ENCODE results near the gene SMAD3. TPM values are rescaled to one million over a fixed set of nuclear protein-coding genes. Genes with fewer than 3 reads are reported as not detected.

The SMAD3 gene
- total and polyA plus RNA-seq, 2 of the 8 experiments (the other 6 are each of a cell fraction or from before 2014, with no cell fraction given): 10.1 to 12.4 TPM

- Histone ChIP-seq H3K14ac (ENCODE audit: insufficient read length) (no peak overlapping the region), H2BK20ac (ENCODE audit: low read length) (no peak overlapping the region), H4K8ac (ENCODE audit: extremely low read depth, insufficient read depth, low read length) (peak overlapping the region; percentile 45; the same call in 1 of the 2 replicates), H2AK5ac (ENCODE audit: low read depth, low read length) (no peak overlapping the region), H3K27ac (ENCODE audit: low read depth, low read length) (no peak overlapping the region), H4K5ac (ENCODE audit: insufficient read length, low read depth, low read length) (no peak overlapping the region), H4K20me1 (replicated peaks in 1 of 2; ENCODE audit: control insufficient read depth in 1 of 2, insufficient read depth in 2 of 2, low read length in 2 of 2) (no peaks in the 10 kb centered on the region), H3K4me2 (ENCODE audit: insufficient read depth in 1 of 2, low read depth in 2 of 2, low read length in 2 of 2) (no peak overlapping the region; a peak in 2 of 4 replicates), H4K91ac (replicated peaks; ENCODE audit: insufficient read length, low read length) (no peak overlapping the region), H3K23ac (ENCODE audit: insufficient read length) (no peak overlapping the region), H3K56ac (replicated peaks; ENCODE audit: insufficient read length, low read depth, low read length) (no peak overlapping the region), H3K79me1 (ENCODE audit: low read depth, low read length) (peaks cover 7% of the 10 kb centered on the region), H2AFZ (ENCODE audit: low read length) (no peak overlapping the region), H3K4me3 (ENCODE audit: extremely low read depth in 1 of 4, insufficient read depth in 2 of 4, low read depth in 3 of 4, low read length in 4 of 4) (no peak overlapping the region), H3K4ac (replicated peaks; ENCODE audit: insufficient read length, low read depth, low read length) (no peak overlapping the region), H2BK5ac (ENCODE audit: low read depth, low read length) (peak overlapping the region; percentile 19; the same call in 1 of the 2 replicates), H3K27me3 (replicated peaks in 1 of 4; ENCODE audit: control insufficient read depth in 3 of 4, extremely low read depth in 1 of 4, insufficient read depth in 3 of 4, low read length in 3 of 4) (peaks cover 0 to 2% (median 0%) of the 10 kb centered on the region in 4 experiments; a peak in 1 of 7 replicates), H3K9ac (replicated peaks in 1 of 4; ENCODE audit: extremely low read depth in 1 of 4, low read depth in 3 of 4, low read length in 3 of 4) (no peak overlapping the region), H2BK15ac (ENCODE audit: low read length) (0 out of 2 replicates have a peak overlapping the region, but pooled peaks have one; percentile 29), H3K18ac (ENCODE audit: extremely low read depth, low read length) (peak overlapping the region; percentile 48; the same call in 1 of the 2 replicates), H2BK12ac (ENCODE audit: low read depth, low read length) (peak overlapping the region; percentile 94; the same call in 1 of the 2 replicates), H3K79me2 (ENCODE audit: control insufficient read depth in 1 of 2, insufficient read depth in 2 of 2, low read length in 2 of 2) (no peaks in the 10 kb centered on the region), H3K23me2 (ENCODE audit: low read depth, low read length) (peaks cover 3% of the 10 kb centered on the region; the same call in 1 of the 2 replicates), H3K36me3 (ENCODE audit: control insufficient read depth in 2 of 4, insufficient read depth in 4 of 4, low read length in 3 of 4) (no peaks in the 10 kb centered on the region), H3K9me3 (ENCODE audit: insufficient read depth in 2 of 2, low read depth in 1 of 2, low read length in 1 of 2) (no peaks in the 10 kb centered on the region), H3K4me1 (replicated peaks in 1 of 4; ENCODE audit: control insufficient read depth in 3 of 4, insufficient read depth in 4 of 4, low read length in 3 of 4) (peaks cover 15 to 31% (median 22%) of the 10 kb centered on the region in 4 experiments), H2BK120ac (replicated peaks; ENCODE audit: low read depth, low read length) (no peak overlapping the region)
- POLR2A ChIA-PET (ENCODE audit: partially characterized antibody): interaction anchor here (1.2 to 1.3 kb wide), 2 partner anchors 8 to 89 kb away, joined by 3 to 4 read pairs; no protein-coding TSS in a partner anchor
- DNase-seq (ENCODE audit: low read depth in 1 of 2, low spot score in 2 of 2): no peak
- 85% methylated on average over 5 of the region's 5 CpGs; no CpG with 5 or more reads in 1 of the 2 experiments for WGBS, 2 experiments (ENCODE audit: extremely low coverage in 1 of 2, insufficient coverage in 1 of 2, insufficient read length in 1 of 2, insufficient replicate concordance in 2 of 2, low coverage in 1 of 2, low lambda C conversion rate in 2 of 2, missing lambda C conversion rate in 1 of 2)
- CTCF ChIA-PET (ENCODE audit: partially characterized antibody): interaction anchor here (0.8 to 2.3 kb wide), 17 partner anchors 10 to 218 kb away, joined by 3 to 12 read pairs (median 4); no protein-coding TSS in a partner anchor
- FAIRE-seq: no peak
- TF ChIP-seq CREB1 (IDR thresholded peaks at IDR 0.05) (no peak), JUND (IDR thresholded peaks at IDR 0.05; ENCODE audit: low read length) (no peak), SIRT6 (IDR thresholded peaks at IDR 0.05; ENCODE audit: low read length) (no peak), POU5F1 (IDR thresholded peaks at IDR 0.05; ENCODE audit: low read depth, low read length) (no peak), RAD21 (IDR thresholded peaks at IDR 0.05 in 1 of 2, conservative IDR thresholded peaks at IDR 0.05 in 1 of 2; ENCODE audit: low read depth in 2 of 2, low read length in 2 of 2) (no peak), SIN3A (conservative IDR thresholded peaks at IDR 0.05 in 1 of 2, IDR thresholded peaks at IDR 0.05 in 1 of 2; ENCODE audit: low read depth in 1 of 2, low read length in 2 of 2) (no peak), RNF2 (IDR thresholded peaks at IDR 0.05; ENCODE audit: borderline replicate concordance, low read depth, low read length, missing control alignments, poor library complexity, severe bottlenecking) (no peak), MAFK (IDR thresholded peaks at IDR 0.05; ENCODE audit: low read depth, low read length) (no peak), ZNF274 (IDR thresholded peaks at IDR 0.05; ENCODE audit: borderline replicate concordance, extremely low read depth, low read length) (no peak), CBX8 (IDR thresholded peaks at IDR 0.05; ENCODE audit: borderline replicate concordance, low read depth, low read length) (no peak), RBBP5 (IDR thresholded peaks at IDR 0.05; ENCODE audit: borderline replicate concordance, low read depth, low read length) (no peak), KDM4A (IDR thresholded peaks at IDR 0.05; ENCODE audit: low read depth, low read length, severe bottlenecking) (no peak), FOSL1 (IDR thresholded peaks at IDR 0.05; ENCODE audit: insufficient read depth, low read depth, low read length) (no peak)
Observed at GRCh38 chr15:67164401-67164791, 99.0 kb downstream of the SMAD3 start.

Measured in H1 (cell line).